HG03066 (cell line): ENCODE data around the gene DOCK9.
"Not testable (repeated sequence)": the region's sequence is repeated elsewhere in the genome, so short reads cannot be mapped to it uniquely, and the experiment has no call there.

Experiments used
- ATAC-seq: cut with Tn5 transposase; IDR thresholded peaks from one replicate; pipeline ENCODE4 v1.9.1; 2021; ENCODE audit warnings: low read depth; ENCODE audit not compliant: unreplicated experiment

Gene DOCK9

GRCh38 chr13:98755729-98756128 lies 222.1 kb downstream of the DOCK9 start:
- ATAC-seq, result no peak

- ATAC-seq, result no peak
These were observed 222.7 kb downstream of the DOCK9 start for GRCh38 chr13:98755116-98755515.

GRCh38 chr13:98754468-98754867 lies 223.4 kb downstream of the DOCK9 start:
- not testable (repeated sequence) for ATAC-seq

- ATAC-seq, result no peak
These were observed 225.2 kb downstream of the DOCK9 start, which contains the start of gene SLC15A1 for GRCh38 chr13:98752467-98753290. Gene SLC15A1, minus strand, starts transcription at chr13:98752672. Its CDS starts 74 bp downstream, at chr13:98752598.

GRCh38 chr13:98751861-98752466 lies 225.9 kb downstream of the DOCK9 start:
- no peak for ATAC-seq

- ATAC-seq, result no peak
These were observed 226.5 kb downstream of the DOCK9 start for GRCh38 chr13:98751367-98751782.

GRCh38 chr13:98749501-98749900 lies 228.4 kb downstream of the DOCK9 start:
- no peak for ATAC-seq

- no peak for ATAC-seq
These were observed 230.9 kb downstream of the DOCK9 start for GRCh38 chr13:98746968-98747367.
